Measurements from ENCODE around the gene PDE10A.

Gene PDE10A

DNA sequence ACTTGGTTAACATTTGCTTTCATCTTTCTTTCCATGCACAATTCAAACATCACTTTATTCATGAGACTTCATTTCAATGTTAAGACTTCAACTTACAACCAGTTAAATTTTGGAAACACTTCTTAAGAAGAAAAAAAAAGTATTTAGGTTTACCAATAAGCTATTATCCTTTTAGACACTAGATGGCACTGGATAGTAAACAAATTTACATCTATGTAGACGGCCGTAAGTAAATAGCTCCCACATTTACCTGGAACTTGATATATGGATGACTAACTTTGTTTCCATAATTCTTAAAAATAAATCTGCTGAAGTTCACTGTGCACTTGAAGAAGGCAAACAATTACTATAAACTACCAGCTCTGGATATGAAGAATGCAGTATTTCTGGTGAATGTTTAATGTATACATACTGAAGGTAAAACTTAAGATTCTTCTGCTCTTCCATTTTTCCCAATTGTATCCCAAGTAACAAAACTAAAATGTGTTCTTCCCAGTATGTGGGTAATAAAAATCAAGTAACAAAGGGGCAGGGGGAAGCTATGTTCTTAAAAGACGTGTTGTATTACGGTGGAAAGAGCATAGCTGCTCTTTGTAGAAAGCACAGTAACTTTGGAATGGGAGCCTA lies 223.0 kb downstream of the PDE10A start:
- no peak for DNase-seq (ENCODE audit: low read depth in 1 of 2, low spot score in 1 of 2)

DNA sequence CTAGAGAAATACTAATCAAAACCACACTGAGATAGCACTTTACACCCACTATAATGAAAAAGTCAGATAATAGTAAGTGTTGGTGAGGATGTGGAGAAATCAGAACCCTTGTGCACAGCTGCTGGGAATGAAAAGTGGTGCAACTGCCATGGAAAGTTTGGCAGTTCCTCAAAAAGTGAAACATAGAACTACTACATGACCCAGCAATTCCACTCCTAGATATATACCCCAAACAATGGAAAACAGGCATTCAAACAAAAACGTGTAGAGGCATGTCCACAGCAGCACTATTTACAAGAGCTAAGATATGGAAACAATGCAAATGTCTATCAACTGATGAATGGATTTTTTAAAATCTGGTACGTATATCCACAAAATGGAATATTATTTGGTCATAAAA lies 236.1 kb downstream of the PDE10A start:
- no peak overlapping the region for H3K4me3 ChIP-seq (replicated peaks; ENCODE audit: insufficient read depth, low read length)
- no peaks in the 10 kb centered on the region for H3K27me3 ChIP-seq (ENCODE audit: insufficient read depth, poor library complexity, severe bottlenecking)
- no peak for TF ChIP-seq SPI1 (IDR thresholded peaks at IDR 0.05; ENCODE audit: borderline replicate concordance, low read depth)
- TF ChIP-seq POLR2AphosphoS5 (IDR thresholded peaks at IDR 0.05; ENCODE audit: low read depth) = no peak
- TF ChIP-seq, protein P1, sequence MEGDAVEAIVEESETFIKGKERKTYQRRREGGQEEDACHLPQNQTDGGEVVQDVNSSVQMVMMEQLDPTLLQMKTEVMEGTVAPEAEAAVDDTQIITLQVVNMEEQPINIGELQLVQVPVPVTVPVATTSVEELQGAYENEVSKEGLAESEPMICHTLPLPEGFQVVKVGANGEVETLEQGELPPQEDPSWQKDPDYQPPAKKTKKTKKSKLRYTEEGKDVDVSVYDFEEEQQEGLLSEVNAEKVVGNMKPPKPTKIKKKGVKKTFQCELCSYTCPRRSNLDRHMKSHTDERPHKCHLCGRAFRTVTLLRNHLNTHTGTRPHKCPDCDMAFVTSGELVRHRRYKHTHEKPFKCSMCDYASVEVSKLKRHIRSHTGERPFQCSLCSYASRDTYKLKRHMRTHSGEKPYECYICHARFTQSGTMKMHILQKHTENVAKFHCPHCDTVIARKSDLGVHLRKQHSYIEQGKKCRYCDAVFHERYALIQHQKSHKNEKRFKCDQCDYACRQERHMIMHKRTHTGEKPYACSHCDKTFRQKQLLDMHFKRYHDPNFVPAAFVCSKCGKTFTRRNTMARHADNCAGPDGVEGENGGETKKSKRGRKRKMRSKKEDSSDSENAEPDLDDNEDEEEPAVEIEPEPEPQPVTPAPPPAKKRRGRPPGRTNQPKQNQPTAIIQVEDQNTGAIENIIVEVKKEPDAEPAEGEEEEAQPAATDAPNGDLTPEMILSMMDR (IDR thresholded peaks at IDR 0.05; ENCODE audit: insufficient read depth, low read length) = no peak
- TF ChIP-seq, protein P2, sequence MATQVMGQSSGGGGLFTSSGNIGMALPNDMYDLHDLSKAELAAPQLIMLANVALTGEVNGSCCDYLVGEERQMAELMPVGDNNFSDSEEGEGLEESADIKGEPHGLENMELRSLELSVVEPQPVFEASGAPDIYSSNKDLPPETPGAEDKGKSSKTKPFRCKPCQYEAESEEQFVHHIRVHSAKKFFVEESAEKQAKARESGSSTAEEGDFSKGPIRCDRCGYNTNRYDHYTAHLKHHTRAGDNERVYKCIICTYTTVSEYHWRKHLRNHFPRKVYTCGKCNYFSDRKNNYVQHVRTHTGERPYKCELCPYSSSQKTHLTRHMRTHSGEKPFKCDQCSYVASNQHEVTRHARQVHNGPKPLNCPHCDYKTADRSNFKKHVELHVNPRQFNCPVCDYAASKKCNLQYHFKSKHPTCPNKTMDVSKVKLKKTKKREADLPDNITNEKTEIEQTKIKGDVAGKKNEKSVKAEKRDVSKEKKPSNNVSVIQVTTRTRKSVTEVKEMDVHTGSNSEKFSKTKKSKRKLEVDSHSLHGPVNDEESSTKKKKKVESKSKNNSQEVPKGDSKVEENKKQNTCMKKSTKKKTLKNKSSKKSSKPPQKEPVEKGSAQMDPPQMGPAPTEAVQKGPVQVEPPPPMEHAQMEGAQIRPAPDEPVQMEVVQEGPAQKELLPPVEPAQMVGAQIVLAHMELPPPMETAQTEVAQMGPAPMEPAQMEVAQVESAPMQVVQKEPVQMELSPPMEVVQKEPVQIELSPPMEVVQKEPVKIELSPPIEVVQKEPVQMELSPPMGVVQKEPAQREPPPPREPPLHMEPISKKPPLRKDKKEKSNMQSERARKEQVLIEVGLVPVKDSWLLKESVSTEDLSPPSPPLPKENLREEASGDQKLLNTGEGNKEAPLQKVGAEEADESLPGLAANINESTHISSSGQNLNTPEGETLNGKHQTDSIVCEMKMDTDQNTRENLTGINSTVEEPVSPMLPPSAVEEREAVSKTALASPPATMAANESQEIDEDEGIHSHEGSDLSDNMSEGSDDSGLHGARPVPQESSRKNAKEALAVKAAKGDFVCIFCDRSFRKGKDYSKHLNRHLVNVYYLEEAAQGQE (IDR thresholded peaks at IDR 0.05; ENCODE audit: insufficient replicate concordance, low read depth) = no peak
- TF ChIP-seq GABPA (IDR thresholded peaks at IDR 0.05; ENCODE audit: low read depth) = no peak
- H3K27ac ChIP-seq (replicated peaks) = no peak overlapping the region
- DNase-seq (ENCODE audit: low read depth in 1 of 2, low spot score in 1 of 2) = no peak

More for the DNA sequence above, 223.0 kb downstream of the PDE10A start:
- Histone ChIP-seq H3K27me3 (ENCODE audit: insufficient read depth, poor library complexity, severe bottlenecking) (peaks cover 3% of the 10 kb centered on the region), H3K27ac (replicated peaks) (no peak overlapping the region), H3K4me3 (replicated peaks; ENCODE audit: insufficient read depth, low read length) (no peak overlapping the region)
- TF ChIP-seq SPI1 (IDR thresholded peaks at IDR 0.05; ENCODE audit: borderline replicate concordance, low read depth) (no peak), GABPA (IDR thresholded peaks at IDR 0.05; ENCODE audit: low read depth) (no peak)
- TF ChIP-seq, protein P2 (IDR thresholded peaks at IDR 0.05; ENCODE audit: insufficient replicate concordance, low read depth) = no peak
- TF ChIP-seq, protein P1 (IDR thresholded peaks at IDR 0.05; ENCODE audit: insufficient read depth, low read length) = peak; percentile 30

DNA sequence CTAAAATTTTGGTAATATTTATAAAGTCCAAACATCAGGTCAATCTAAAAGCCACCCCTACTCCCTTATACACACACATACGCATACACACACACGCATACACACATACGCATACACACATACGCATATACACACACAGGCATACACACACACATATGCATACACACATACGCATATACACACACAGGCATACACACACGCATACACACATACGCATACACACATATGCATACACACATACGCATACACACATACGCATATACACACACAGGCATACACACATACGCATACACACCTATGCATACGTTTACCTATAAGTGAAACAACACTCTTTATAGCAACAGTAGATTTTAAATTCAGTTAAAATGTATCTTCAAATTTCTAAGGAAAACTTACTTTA lies 240.8 kb downstream of the PDE10A start:
- DNase-seq (ENCODE audit: low read depth in 1 of 2, low spot score in 1 of 2) = no peak
- no peak overlapping the region for H3K27ac ChIP-seq (replicated peaks)
- no peak for TF ChIP-seq SPI1 (IDR thresholded peaks at IDR 0.05; ENCODE audit: borderline replicate concordance, low read depth)
- TF ChIP-seq, protein P1 (IDR thresholded peaks at IDR 0.05; ENCODE audit: insufficient read depth, low read length) = no peak
- TF ChIP-seq, protein P2 (IDR thresholded peaks at IDR 0.05; ENCODE audit: insufficient replicate concordance, low read depth) = no peak
- no peak for TF ChIP-seq POLR2AphosphoS5 (IDR thresholded peaks at IDR 0.05; ENCODE audit: low read depth)
- no peak for TF ChIP-seq GABPA (IDR thresholded peaks at IDR 0.05; ENCODE audit: low read depth)
- no peaks in the 10 kb centered on the region for H3K27me3 ChIP-seq (ENCODE audit: insufficient read depth, poor library complexity, severe bottlenecking)
- H3K4me3 ChIP-seq (replicated peaks; ENCODE audit: insufficient read depth, low read length) = no peak overlapping the region

Data from HL-60 (cell line).